NCI-H82 (cell line): ENCODE results near the gene TMEM154.

ENCODE experiments used
- DNase-seq: peaks from one replicate; lab custom pipeline; 2025; lab: John Stamatoyannopoulos, UW

TMEM154 gene

GRCh38 chr4:152591876-152592275, 87.9 kb downstream of the TMEM154 start:
- DNase-seq, result no peak

- peak; percentile 59 for DNase-seq
These were observed 88.4 kb downstream of the TMEM154 start for GRCh38 chr4:152591396-152591795.

- DNase-seq, result peak; percentile 82
These were observed 89.4 kb downstream of the TMEM154 start for GRCh38 chr4:152590179-152591031.

- DNase-seq, result no peak
These were observed 90.9 kb downstream of the TMEM154 start for GRCh38 chr4:152588869-152589268.

- no peak for DNase-seq
These were observed 92.7 kb downstream of the TMEM154 start for GRCh38 chr4:152587127-152587526.

- DNase-seq, result no peak
These were observed 93.1 kb downstream of the TMEM154 start for GRCh38 chr4:152586668-152587067.

GRCh38 chr4:152585023-152585441, 94.8 kb downstream of the TMEM154 start:
- no peak for DNase-seq

- no peak for DNase-seq
These were observed 98.1 kb downstream of the TMEM154 start for GRCh38 chr4:152581536-152582160.

- DNase-seq, result no peak
These were observed 99.9 kb downstream of the TMEM154 start for GRCh38 chr4:152579916-152580315.

GRCh38 chr4:152579107-152579764, 100.6 kb downstream of the TMEM154 start:
- no peak for DNase-seq

GRCh38 chr4:152578670-152579069, 101.1 kb downstream of the TMEM154 start:
- DNase-seq, result no peak

- DNase-seq, result no peak
These were observed 101.9 kb downstream of the TMEM154 start for GRCh38 chr4:152577708-152578396.

- no peak for DNase-seq
These were observed 104.3 kb downstream of the TMEM154 start for GRCh38 chr4:152575533-152575932.

- no peak for DNase-seq
These were observed 105.9 kb downstream of the TMEM154 start for GRCh38 chr4:152573861-152574260.

GRCh38 chr4:152572417-152573086, 107.2 kb downstream of the TMEM154 start:
- no peak for DNase-seq

- no peak for DNase-seq
These were observed 108.0 kb downstream of the TMEM154 start for GRCh38 chr4:152571770-152572169.

- no peak for DNase-seq
These were observed 108.5 kb downstream of the TMEM154 start for GRCh38 chr4:152571296-152571695.
